Muscle of back (tissue), 11 donors: ENCODE results near the gene CCND1. TPM values are rescaled to one million over a fixed set of nuclear protein-coding genes. Genes with fewer than 3 reads are reported as not detected.

Experiments used
- DNase-seq, 3 donors: peaks; one replicate each; pipeline versions ENCODE4 v3.0.0 to v3.0.0-alpha.2; 2013
- polyA plus RNA-seq, 10 donors: library from polyadenylated mRNA; unstranded; fragments of 120-200 nt; gene quantifications; one replicate each; pipeline ENCODE4 v1.2.1, GENCODE V29; 2013; ENCODE audit not compliant: insufficient read length in 10 of 10

CCND1 gene
- polyA plus RNA-seq, 10 donors: 54.2 to 114 (median 70.4) TPM

DNA sequence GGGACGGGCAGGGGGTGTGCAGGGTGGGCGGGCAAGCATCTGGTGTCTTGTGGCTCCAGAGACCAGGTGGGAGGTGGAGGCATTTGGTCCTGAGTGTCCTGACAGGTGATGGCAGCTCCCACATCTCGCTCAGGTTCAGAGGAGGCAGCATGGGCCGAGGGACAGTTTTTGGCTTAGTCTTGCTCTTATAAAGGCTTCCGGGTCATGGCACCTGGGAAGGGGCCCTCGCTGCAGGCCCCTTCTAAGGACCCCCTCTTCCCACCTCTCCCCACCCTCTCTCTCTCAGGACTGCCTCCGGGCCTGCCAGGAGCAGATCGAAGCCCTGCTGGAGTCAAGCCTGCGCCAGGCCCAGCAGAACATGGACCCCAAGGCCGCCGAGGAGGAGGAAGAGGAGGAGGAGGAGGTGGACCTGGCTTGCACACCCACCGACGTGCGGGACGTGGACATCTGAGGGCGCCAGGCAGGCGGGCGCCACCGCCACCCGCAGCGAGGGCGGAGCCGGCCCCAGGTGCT lies 9.9 kb downstream of the CCND1 start:
- no peak for DNase-seq

DNA sequence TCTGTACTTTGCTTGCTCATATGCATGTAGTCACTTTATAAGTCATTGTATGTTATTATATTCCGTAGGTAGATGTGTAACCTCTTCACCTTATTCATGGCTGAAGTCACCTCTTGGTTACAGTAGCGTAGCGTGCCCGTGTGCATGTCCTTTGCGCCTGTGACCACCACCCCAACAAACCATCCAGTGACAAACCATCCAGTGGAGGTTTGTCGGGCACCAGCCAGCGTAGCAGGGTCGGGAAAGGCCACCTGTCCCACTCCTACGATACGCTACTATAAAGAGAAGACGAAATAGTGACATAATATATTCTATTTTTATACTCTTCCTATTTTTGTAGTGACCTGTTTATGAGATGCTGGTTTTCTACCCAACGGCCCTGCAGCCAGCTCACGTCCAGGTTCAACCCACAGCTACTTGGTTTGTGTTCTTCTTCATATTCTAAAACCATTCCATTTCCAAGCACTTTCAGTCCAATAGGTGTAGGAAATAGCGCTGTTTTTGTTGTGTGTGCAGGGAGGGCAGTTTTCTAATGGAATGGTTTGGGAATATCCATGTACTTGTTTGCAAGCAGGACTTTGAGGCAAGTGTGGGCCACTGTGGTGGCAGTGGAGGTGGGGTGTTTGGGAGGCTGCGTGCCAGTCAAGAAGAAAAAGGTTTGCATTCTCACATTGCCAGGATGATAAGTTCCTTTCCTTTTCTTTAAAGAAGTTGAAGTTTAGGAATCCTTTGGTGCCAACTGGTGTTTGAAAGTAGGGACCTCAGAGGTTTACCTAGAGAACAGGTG lies 11.1 kb downstream of the CCND1 start:
- DNase-seq: no peak

DNA sequence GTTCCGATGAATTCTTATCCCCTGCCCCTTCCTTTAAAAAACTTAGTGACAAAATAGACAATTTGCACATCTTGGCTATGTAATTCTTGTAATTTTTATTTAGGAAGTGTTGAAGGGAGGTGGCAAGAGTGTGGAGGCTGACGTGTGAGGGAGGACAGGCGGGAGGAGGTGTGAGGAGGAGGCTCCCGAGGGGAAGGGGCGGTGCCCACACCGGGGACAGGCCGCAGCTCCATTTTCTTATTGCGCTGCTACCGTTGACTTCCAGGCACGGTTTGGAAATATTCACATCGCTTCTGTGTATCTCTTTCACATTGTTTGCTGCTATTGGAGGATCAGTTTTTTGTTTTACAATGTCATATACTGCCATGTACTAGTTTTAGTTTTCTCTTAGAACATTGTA lies 12.0 kb downstream of the CCND1 start:
- no peak for DNase-seq

DNA sequence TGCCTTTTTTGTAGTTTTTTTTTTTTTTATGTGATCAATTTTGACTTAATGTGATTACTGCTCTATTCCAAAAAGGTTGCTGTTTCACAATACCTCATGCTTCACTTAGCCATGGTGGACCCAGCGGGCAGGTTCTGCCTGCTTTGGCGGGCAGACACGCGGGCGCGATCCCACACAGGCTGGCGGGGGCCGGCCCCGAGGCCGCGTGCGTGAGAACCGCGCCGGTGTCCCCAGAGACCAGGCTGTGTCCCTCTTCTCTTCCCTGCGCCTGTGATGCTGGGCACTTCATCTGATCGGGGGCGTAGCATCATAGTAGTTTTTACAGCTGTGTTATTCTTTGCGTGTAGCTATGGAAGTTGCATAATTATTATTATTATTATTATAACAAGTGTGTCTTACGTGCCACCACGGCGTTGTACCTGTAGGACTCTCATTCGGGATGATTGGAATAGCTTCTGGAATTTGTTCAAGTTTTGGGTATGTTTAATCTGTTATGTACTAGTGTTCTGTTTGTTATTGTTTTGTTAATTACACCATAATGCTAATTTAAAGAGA lies 12.5 kb downstream of the CCND1 start:
- DNase-seq: no peak

DNA sequence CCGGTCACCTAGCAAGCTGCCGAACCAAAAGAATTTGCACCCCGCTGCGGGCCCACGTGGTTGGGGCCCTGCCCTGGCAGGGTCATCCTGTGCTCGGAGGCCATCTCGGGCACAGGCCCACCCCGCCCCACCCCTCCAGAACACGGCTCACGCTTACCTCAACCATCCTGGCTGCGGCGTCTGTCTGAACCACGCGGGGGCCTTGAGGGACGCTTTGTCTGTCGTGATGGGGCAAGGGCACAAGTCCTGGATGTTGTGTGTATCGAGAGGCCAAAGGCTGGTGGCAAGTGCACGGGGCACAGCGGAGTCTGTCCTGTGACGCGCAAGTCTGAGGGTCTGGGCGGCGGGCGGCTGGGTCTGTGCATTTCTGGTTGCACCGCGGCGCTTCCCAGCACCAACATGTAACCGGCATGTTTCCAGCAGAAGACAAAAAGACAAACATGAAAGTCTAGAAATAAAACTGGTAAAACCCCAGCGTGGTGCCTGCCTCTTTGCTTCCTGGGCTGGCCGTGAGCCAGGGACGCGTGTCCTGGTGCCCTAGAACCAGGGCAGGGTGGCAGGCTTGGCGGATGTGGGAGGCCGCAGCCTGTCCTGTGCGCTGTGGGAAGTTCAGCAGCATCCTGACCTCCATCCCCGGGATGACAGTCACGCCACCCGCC lies 13.2 kb downstream of the CCND1 start:
- DNase-seq: no peak

DNA sequence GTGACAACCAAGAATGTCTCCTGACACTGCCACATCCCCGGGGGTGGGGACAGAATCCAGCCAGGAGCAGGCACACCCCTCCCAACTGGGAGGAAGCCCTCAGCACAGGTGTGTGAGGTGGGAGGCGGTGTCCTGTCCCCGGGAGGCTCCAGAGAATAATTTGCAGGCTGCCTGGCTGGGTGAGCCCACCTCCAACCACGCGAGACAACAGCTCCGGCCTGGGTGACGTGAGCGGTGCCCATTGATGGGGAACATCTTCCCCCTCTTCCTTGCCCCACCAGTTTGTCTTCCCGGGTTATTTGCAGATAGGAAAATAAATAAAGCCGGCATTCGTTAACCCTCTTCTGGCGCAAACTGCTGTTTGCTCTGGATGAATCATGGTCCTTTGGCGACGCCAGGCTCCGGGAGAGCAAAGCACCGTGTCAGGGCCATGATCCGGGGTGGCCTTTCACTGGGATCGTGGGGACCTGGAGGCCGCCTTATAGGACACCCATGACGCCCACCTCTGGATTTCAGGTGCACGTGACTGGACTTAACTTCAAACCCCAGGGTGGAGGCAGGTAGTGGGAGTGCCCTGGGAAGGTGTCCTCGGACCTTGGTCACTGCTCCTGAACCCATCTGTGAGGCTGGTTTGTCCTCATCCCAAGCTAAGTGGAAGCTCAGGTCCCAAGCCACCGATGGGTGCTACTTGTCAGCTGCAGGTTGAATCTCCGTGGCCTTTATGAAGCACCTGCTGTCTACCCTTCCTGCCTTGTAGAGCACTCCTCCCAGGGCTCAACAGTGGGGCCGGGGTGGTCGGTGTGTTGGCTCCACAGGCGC lies 13.9 kb downstream of the CCND1 start:
- DNase-seq: no peak

DNA sequence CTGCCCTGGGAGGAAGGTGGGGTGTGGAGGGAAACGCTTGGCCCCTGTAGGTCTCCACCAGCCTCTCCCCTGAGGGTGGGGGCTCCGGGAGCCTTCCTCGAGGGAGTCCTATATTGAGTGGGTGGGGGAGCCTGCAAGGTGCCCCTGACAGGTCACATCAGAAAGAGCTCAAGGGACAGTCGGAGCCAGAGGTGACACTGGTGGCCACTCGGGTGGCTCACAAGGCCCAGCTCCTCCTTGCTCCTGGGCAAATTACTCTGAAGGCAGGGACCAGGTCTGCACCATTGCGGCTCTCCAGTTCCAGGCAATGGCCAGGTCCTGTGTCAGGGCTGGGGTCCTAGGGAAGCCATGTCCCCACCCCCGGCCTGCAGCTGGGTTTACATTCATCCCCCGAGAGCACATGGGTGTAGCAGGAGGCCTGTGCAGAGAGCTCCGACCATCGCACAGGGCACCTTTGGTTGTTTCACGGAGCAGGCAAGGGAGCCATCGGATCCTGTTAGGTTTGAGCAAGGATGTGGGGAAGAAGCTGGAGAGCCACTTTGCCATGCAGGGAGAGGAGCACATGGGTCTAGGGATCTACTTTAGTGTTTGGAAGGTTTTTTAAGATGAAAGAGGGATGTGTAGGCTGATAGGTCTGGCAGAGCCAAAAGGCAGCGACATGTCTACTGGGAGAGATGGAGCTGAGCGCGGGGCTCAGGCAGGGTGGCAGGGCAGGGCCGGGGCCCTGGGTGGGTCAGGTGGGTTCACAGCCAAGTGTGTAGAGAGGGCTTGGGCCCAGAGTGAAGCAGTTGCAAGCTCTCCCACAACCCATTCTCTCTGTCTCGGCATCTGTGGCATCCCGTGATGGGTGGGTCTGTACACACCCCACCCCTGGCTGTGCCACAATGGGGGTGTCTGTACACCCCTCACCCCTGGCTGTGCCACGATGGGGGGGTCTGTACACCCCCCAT lies 14.8 kb downstream of the CCND1 start:
- no peak for DNase-seq

DNA sequence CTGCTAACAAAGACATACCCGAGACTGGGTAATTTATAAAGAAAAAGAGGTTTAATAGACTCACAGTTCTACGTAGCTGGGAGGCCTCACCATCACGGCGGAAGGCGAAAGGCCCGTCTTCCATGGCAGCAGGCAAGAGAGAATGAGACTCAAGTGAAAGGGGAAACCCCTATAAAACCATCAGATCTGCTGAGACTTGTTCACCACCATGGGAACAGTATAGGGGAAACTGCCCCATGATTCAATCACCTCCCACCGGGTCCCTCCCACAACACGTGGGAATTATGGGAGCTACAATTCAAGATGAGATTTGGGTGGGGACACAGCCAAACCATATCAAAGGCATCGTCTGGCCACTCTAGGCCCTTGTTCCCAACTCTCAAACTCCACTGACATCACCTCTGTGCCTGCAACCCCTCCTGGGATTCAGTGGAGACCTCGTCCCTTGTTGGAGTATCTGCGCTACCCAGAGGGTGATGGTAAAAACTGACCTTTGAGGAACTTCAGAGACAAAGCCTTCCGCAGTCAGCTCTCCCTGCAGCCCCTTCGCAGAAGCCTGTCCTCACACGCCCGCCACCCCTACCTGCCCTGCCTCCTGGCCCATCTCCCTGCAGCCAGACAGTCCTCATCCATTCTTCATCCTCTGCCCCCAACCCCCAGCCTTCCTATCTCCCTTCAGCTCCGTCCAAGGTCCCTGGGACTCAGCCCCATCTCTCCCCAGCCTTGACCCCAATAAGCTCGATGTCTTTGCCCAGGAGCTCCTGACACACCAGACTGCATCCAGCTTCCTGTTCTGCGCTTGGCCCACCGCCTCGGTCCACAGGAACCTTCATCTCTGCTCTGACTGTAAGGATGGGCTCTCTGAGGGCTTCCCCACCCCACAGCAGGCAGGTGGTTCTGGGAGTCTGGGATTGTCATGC lies 15.8 kb downstream of the CCND1 start:
- DNase-seq: no peak

DNA sequence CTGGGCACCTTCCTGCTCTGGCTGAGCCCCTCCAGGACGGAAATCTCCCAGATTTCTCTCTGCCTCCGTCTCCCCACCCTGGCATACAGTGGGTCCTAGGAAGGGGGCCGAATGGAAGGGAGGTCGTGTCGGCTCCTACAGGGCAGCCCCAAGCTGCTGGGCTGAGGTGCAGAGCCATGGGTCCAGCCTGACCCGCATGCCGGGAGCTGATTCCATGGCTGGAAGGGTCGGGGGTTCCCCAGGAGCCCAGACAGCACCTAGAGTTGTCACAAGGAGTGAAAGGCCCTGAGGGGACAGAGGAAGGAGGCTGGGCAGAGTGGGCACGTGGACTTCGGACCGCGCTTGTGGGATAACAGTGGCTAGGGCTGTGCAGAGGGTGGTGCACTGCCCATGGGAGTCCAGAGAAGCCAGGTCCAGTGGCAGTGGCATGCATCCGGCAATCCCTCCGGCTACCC lies 16.5 kb downstream of the CCND1 start:
- DNase-seq: no peak

DNA sequence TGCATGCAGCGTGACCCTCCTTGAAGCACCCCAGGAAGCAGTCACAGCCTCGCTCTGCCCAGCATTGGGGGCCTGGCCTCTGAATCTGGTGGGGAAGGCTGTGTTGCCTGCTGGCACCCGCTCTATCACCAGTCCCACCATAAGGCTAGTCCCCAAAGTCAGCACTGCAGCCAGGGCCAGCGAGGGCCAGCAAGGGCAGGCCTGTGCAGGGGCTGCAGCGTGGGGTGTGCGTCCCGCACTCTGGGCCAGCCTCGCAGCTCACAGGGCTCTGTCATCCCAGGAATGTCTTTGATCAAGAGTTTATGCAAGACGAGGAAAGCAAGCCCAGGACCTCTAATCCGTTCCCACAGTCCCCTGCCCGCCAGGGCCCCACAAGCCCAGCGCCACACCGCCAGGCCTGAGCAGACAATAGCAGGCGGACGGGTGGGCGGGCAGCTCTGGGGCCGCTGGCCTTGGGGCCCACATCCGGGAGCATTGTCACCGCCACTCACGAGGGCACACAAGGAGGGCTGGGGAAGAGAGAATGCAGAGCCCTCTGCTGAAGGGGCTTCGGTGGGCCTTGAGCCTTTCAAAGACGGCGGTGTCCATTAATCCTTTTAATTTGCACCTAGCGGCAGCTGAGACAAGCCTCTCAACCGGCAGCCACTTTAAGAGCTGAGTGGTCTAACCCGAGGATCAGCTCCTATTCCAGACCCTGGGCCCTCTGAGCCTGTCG lies 17.1 kb downstream of the CCND1 start:
- DNase-seq: no peak

DNA sequence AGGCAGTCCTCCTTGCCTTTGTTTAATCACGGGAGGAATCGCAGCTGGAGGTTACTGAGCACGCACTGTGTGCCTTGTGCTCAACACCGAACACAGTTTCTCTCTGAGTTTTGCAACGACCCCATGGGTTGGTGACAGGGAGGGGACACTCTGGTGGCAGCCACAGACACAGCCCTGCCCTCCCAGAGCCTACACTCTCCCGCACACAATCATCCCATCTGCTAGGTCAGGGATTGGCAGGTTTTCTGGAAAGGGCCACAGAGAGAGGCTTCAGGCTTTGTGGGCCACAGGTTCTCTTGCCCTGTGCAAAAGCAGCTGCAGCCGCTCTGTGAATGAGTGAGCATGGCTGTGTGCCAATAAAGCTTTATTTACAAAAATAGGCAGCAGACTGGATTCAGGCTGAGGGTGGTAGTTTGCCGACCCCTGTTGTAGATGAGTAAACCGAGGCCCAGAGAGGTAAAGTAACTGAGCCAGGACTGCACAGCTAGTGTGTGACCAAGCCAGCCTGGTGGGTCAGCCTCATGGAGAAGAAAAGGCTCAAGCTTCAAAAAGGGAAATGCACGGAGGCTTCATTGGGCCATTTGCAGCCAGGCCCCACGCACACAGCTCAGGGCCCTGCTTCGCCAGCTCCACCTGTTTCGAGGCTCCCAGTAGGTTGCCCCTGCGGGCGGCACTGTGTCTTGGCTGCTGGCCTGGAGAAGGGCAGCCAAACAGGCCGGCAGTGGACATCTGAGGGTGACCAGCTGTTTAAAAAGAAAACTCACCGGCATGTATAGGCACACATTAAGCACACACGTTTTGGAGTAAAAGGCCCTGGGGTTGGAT lies 17.9 kb downstream of the CCND1 start:
- DNase-seq: no peak

DNA sequence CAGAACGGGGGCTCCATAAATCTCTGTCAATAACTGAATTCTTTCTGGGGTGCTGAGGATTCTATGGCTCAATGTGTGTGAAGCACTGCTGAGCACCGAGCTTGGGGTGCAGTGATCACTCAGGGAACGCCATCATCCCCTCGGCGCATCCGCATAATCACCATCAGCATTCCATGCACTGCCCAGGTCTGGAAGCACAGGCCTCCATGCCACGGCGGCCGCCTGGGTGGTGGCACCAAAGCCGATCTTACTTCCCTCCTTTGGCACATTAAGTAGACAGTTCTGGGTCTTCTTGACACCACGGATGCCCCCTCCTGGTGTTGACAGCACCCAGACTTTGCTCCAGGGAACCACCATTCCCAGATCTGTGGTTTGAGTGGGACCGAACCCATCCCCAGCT lies 18.6 kb downstream of the CCND1 start:
- no peak for DNase-seq

DNA sequence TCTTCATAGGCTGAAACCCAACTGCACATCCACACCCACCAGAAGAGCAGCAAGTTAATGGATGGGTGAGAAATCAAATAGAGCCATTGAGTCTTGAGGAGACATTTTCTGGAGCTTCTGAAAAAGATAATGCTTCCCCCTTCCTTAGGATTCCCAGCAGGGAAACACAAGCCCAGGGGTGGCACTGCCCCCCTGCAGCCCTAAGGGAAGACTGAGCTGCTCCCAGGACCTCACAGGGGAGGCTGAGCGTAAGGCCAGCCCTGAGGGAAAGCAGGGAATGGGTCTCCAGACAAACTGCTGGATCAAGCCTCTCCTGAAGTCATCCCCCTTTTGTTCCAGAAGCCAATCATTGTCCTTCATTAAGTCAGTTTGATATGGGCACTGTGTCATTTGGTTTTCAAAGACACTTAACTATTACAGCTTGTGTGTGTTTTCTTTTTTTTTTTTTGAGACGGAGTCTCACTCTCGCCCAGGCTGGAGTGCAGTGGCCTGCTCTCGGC lies 19.1 kb downstream of the CCND1 start:
- DNase-seq: no peak

DNA sequence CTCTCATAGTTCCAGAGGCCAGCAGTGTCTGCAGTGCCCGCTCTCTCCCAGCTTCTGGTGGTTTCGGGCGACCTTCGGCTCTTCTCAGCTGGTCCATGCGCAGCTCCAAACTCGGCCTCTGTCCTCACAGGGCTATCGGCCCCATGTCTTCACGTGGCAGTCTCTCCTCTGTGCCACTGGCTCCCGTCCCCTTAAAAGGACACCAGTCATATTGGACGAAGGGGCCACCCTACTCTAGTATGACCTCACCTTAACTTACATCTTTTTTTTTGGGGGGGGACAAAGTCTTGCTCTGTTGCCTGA lies 20.4 kb downstream of the CCND1 start:
- DNase-seq: no peak

DNA sequence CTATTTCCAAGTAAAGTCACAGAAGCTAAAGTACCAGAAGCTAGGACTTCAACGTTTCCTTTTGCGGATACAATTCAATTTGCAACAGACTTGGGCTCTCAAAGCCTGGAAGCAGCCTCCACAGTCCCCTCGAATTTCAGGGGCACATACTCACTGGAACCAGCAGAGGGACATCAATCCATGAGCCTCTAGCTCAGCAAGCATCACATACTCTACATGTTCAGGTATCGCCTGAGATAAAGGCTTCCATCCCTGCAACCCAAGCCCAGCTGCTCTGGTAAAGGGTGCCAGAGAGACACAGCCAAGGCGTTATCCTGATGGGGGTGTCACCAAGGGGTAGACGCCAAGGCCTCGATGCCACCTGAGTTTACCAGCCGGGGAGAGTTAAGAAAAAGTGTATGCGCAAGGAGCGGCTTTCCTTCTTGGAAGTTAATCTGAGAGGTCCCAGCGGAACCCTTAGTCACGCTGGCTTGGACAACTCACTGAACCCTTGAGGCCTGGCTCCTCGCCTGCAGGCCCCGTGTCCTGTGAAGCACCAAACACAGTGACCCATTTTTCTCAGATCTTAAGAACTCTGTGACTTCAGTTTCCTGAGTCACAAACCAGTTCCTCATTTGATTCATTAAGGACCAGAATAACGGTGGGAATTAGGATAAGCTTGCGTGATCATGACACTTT lies 21.2 kb downstream of the CCND1 start:
- DNase-seq: no peak

DNA sequence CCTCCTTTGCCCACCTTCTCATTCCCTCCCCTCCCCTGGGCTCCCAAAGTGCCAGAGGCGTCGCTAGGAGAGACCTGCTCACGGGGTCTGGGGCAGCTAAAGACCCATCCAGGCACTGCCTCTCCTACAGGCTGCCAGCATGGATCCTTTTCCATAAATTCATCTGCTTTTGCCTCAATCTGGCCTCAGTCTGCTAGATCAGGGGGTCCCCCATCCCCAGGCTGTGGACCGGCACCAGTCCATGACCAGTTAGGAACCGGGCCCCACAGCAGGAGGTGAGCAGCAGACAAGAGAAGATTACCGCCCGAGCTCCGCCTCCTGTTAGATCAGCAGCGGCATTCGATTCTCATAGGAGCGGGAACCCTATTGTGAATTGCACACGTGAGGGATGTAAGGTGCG lies 21.9 kb downstream of the CCND1 start:
- DNase-seq: no peak

DNA sequence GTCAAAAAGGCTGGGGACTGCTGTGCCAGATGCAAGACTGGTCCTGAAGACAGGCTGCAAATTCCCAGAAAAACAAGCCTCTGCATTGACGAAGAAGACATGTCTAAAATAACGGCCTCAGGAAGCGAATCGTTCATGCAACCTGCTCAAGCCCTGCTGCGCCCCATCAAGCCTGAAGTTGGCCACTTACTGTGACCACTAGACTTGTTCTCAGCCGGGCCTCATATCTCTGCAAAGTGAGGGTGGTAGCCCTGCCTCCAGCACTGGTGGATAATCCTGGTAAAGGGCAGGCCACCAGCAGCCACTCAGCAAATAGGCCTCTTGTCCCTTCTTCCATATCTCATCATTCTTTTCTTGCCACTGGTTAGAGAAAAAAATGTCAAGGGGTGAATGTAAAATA lies 22.4 kb downstream of the CCND1 start:
- DNase-seq: no peak
